Astrocyte (in vitro differentiated cells and primary cell): Measurements from ENCODE around the gene BPIFB1. TPM values are rescaled to one million over a fixed set of nuclear protein-coding genes. Genes with fewer than 3 reads are reported as not detected.

Experiments
- DNase-seq: peaks from one replicate; pipeline ENCODE4 v3.0.0-alpha.2; 2010; ENCODE audit warnings: low read depth
- FAIRE-seq: peaks from 2 replicates; lab custom pipeline; 2011; peaks lifted over from hg19 to GRCh38; lab: Jason Lieb, UNC
- H2AFZ ChIP-seq: 2 replicates; pipeline ENCODE4 v1.6.0; 2012; ENCODE audit warnings: low read depth, low read length, inconsistent platforms
- H3K27ac ChIP-seq: 2 replicates; pipeline ENCODE4 v1.5.1; 2011; ENCODE audit warnings: low read depth, low read length, inconsistent platforms
- H3K27me3 ChIP-seq: 2 replicates; pipeline ENCODE4 v1.6.0; 2011; ENCODE audit warnings: low read length, inconsistent platforms; ENCODE audit not compliant: insufficient read depth
- H3K36me3 ChIP-seq: 2 replicates; pipeline ENCODE4 v1.5.1; 2011; ENCODE audit warnings: low read length, inconsistent platforms; ENCODE audit not compliant: insufficient read depth
- H3K4me1 ChIP-seq: 2 replicates; pipeline ENCODE4 v1.5.1; 2011; ENCODE audit warnings: low read length, inconsistent platforms; ENCODE audit not compliant: insufficient read depth
- H3K4me2 ChIP-seq: 2 replicates; pipeline ENCODE4 v1.6.0; 2012; ENCODE audit warnings: low read length, inconsistent platforms
- H3K4me3 ChIP-seq: 2 replicates; pipeline ENCODE4 v1.5.1; 2011; ENCODE audit warnings: low read depth, mild to moderate bottlenecking, low read length, inconsistent platforms; ENCODE audit not compliant: insufficient read depth
- H3K79me2 ChIP-seq: 2 replicates; pipeline ENCODE4 v1.6.0; 2012; ENCODE audit warnings: mild to moderate bottlenecking, low read length, inconsistent platforms; ENCODE audit not compliant: insufficient read depth
- H3K9ac ChIP-seq: 2 replicates; pipeline ENCODE4 v1.6.0; 2012; ENCODE audit warnings: mild to moderate bottlenecking, low read length, inconsistent platforms
- H3K9me3 ChIP-seq: 2 replicates; pipeline ENCODE4 v1.5.1; 2012; ENCODE audit warnings: low read depth, mild to moderate bottlenecking, low read length, inconsistent platforms; ENCODE audit not compliant: insufficient read depth
- H4K20me1 ChIP-seq: 2 replicates; pipeline ENCODE4 v1.6.0; 2012; ENCODE audit warnings: low read length, inconsistent platforms; ENCODE audit not compliant: insufficient read depth
- H3K27ac Mint-ChIP-seq: one replicate; pipeline ENCODE4 v1.8.0; 2021; ENCODE audit warnings: mild to moderate bottlenecking, mixed read lengths; ENCODE audit not compliant: unreplicated experiment
- H3K27me3 Mint-ChIP-seq: one replicate; pipeline ENCODE4 v1.8.0; 2021; ENCODE audit warnings: low read depth, mixed read lengths; ENCODE audit not compliant: unreplicated experiment
- H3K36me3 Mint-ChIP-seq: one replicate; pipeline ENCODE4 v1.8.0; 2021; ENCODE audit warnings: low read depth, mixed read lengths; ENCODE audit not compliant: unreplicated experiment
- H3K4me1 Mint-ChIP-seq: one replicate; pipeline ENCODE4 v1.8.0; 2021; ENCODE audit warnings: low read depth, mixed read lengths; ENCODE audit not compliant: unreplicated experiment
- H3K4me3 Mint-ChIP-seq: one replicate; pipeline ENCODE4 v1.8.0; 2021; ENCODE audit warnings: mild to moderate bottlenecking, moderate library complexity, mixed read lengths; ENCODE audit not compliant: unreplicated experiment
- H3K9me3 Mint-ChIP-seq: one replicate; pipeline ENCODE4 v1.8.0; 2021; ENCODE audit warnings: mild to moderate bottlenecking, mixed read lengths; ENCODE audit not compliant: unreplicated experiment
- EZH2 ChIP-seq: IDR thresholded peaks from 2 replicates; pipeline ENCODE4 v1.6.1; 2012; ENCODE audit warnings: mild to moderate bottlenecking, low read length, inconsistent platforms; ENCODE audit not compliant: insufficient read depth
- total RNA-seq: library from RNA; stranded (reverse); gene quantifications from 2 replicates; pipeline ENCODE4 v1.2.1, GENCODE V29; 2021
- TF ChIP-seq, protein P1 (sequence below): IDR thresholded peaks from 2 replicates; pipeline ENCODE4 v1.5.1; 2011; ENCODE audit warnings: low read depth, mild to moderate bottlenecking, inconsistent platforms, low read length, moderate library complexity; ENCODE audit not compliant: insufficient read depth

Gene BPIFB1
- total RNA-seq, 1 donor from 2014 or later = not detected

DNA sequence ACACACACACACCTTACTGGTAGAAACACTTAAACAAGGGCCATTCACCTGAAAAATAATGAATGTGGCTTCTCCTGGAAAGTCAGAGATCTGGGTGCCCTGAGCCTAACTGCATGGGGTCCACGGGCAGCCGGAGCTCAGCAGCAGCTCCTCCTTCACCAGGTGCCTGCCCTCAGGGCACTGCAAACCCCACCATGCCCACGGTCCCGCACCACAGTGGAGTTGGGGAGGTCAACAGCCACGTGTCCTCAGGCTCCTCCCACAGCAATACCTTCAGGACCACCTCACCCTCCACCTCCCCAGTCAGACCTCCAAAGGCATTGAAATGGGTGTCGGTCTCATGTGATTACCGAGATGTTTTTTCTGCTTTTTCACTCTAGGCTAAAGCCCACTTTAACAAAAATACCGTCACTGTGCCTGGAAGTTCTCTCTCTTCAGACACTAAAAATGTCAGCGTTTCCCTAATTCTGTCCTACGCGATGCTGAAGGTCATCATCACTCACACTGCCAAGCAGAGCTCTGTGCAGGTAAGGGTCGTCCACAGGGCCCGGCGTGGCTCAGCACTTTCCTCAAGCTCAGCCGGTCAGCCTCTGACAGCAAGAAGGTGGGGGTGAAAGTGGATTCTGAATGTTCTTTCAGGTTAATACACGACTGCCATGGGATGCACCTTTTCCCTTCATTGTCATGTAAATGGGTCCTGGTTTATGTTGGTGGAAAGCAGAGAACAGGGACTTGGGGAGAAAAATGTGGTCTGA, 69.4 kb downstream of the BPIFB1 start:
- TF ChIP-seq EZH2 = no peak
- Histone ChIP-seq H4K20me1 (no peaks in the 10 kb centered on the region), H3K4me1 (no peaks in the 10 kb centered on the region), H2AFZ (no peak overlapping the region), H3K36me3 (no peaks in the 10 kb centered on the region), H3K9me3 (no peaks in the 10 kb centered on the region), H3K27ac (no peak overlapping the region), H3K4me3 (no peak overlapping the region), H3K79me2 (no peaks in the 10 kb centered on the region), H3K27me3 (no peaks in the 10 kb centered on the region), H3K9ac (no peak overlapping the region), H3K4me2 (no peak overlapping the region)
- Mint-ChIP-seq H3K4me3 (no peak overlapping the region), H3K4me1 (peaks cover 10% of the 10 kb centered on the region), H3K27me3 (no peaks in the 10 kb centered on the region), H3K9me3 (no peaks in the 10 kb centered on the region), H3K36me3 (peaks cover 7% of the 10 kb centered on the region), H3K27ac (no peak overlapping the region)
- FAIRE-seq (no peak), DNase-seq (no peak)

GRCh38 chr20:33353013-33353402, 70.0 kb downstream of the BPIFB1 start:
- Histone ChIP-seq H3K79me2 (no peaks in the 10 kb centered on the region), H3K27me3 (no peaks in the 10 kb centered on the region), H3K36me3 (no peaks in the 10 kb centered on the region), H3K4me1 (no peaks in the 10 kb centered on the region), H3K4me3 (no peak overlapping the region), H2AFZ (no peak overlapping the region), H3K9ac (no peak overlapping the region), H3K9me3 (no peaks in the 10 kb centered on the region), H3K27ac (no peak overlapping the region), H3K4me2 (no peak overlapping the region), H4K20me1 (no peaks in the 10 kb centered on the region)
- FAIRE-seq (no peak), DNase-seq (no peak)
- H3K4me1 Mint-ChIP-seq = peaks cover 10% of the 10 kb centered on the region
- H3K27me3 Mint-ChIP-seq = no peaks in the 10 kb centered on the region
- no peak overlapping the region for H3K4me3 Mint-ChIP-seq
- H3K27ac Mint-ChIP-seq = no peak overlapping the region
- peaks cover 7% of the 10 kb centered on the region for H3K36me3 Mint-ChIP-seq
- no peaks in the 10 kb centered on the region for H3K9me3 Mint-ChIP-seq
- TF ChIP-seq EZH2 = no peak
- TF ChIP-seq, protein P1, sequence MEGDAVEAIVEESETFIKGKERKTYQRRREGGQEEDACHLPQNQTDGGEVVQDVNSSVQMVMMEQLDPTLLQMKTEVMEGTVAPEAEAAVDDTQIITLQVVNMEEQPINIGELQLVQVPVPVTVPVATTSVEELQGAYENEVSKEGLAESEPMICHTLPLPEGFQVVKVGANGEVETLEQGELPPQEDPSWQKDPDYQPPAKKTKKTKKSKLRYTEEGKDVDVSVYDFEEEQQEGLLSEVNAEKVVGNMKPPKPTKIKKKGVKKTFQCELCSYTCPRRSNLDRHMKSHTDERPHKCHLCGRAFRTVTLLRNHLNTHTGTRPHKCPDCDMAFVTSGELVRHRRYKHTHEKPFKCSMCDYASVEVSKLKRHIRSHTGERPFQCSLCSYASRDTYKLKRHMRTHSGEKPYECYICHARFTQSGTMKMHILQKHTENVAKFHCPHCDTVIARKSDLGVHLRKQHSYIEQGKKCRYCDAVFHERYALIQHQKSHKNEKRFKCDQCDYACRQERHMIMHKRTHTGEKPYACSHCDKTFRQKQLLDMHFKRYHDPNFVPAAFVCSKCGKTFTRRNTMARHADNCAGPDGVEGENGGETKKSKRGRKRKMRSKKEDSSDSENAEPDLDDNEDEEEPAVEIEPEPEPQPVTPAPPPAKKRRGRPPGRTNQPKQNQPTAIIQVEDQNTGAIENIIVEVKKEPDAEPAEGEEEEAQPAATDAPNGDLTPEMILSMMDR = no peak

Other genes with a start within 250 kb of the BPIFB1 start
- gene BPIFB3, start 229.3 kb upstream of the BPIFB1 start, total RNA-seq = not detected in 2 replicates
- not detected in 2 replicates for gene BPIFB4, start 203.6 kb upstream of the BPIFB1 start, total RNA-seq
- gene BPIFA2, start 115.1 kb upstream of the BPIFB1 start, total RNA-seq = not detected in 2 replicates
- gene BPIFA3, start 65.9 kb upstream of the BPIFB1 start, total RNA-seq = not detected in 2 replicates
- gene BPIFA1, start 47.2 kb upstream of the BPIFB1 start, total RNA-seq = not detected in 2 replicates
- gene CDK5RAP1, start 118.3 kb downstream of the BPIFB1 start, total RNA-seq = 24.9 and 29.2 TPM in 2 replicates
- gene SNTA1, start 160.5 kb downstream of the BPIFB1 start, total RNA-seq = 7.1 and 9.6 TPM in 2 replicates
- gene CBFA2T2, start 206.9 kb downstream of the BPIFB1 start, total RNA-seq = 12.2 and 14.6 TPM in 2 replicates